ENCODE results near the gene TMEM232.

GRCh38 chr5:110738812-110739651 is 12.6 kb upstream of the TMEM232 start, which contains the start of gene SLC25A46:
- peak in 1 of 2 donors; percentile 49 for TF ChIP-seq POLR2A (IDR thresholded peaks at IDR 0.05)
- no peak for TF ChIP-seq CTCF (IDR thresholded peaks at IDR 0.05)
